ENCODE data around the gene LIPN. TPM values are rescaled to one million over a fixed set of nuclear protein-coding genes. Genes with fewer than 3 reads are reported as not detected.

Gene LIPN
- total RNA-seq, 4 donors from 2014 or later, result not detected

DNA sequence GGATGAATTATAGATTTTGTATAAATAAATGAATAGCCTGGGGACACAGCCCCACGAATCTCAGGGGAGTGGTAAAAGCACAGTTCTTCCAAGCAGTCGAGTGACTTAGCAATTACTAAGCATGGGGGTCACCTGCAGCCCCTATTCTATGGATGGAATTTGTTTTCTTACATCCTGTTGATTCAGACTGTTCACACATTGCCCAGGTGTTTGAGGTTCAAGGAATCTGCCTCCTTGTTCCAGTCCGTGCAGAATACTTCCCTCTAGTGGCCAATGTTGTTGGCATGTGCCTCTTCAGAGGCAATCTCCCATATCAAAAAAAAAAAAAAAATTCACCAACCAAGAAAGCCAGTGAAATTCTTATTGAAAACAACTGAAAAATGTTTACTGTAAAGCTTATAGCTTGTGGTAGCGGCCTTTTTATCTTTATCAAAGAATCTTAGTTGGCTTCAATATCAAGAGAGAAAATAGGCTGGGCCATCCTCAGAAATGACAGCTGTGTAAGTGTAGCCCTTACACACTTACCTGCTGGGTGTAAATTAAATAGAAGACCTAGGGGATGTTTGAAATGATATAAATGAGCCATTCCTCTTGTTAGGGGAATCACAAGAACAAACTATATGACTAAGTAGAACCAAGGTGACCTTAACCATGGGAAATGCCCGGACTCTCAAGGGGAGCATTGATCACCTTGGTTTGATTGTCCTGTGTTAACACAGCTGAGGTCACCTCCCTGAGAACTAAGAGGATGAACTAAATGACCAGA, 50.6 kb downstream of the LIPN start:
- no peaks in the 10 kb centered on the region for H3K9me3 ChIP-seq
- intact Hi-C loops (cut with DNase I; ENCODE audit: low total_unique reads), result no loop called here
- in situ Hi-C loops (cut with MboI; ENCODE audit: low sequenced_read_pairs in 4 of 4), result loop anchor here in 1 of 4 donors (25.0 kb wide), 1 partner anchor 223 kb away; the partner anchor contains the start of genes LIPJ and RNLS
- H3K4me1 ChIP-seq, result no peaks in the 10 kb centered on the region
- DNase-seq, result no peak
- H3K4me3 ChIP-seq, result no peak overlapping the region
- ATAC-seq, result peak in 1 of 2 donors; percentile 46
- H3K27me3 ChIP-seq, result no peaks in the 10 kb centered on the region
- TF ChIP-seq POLR2A (IDR thresholded peaks at IDR 0.05) (no peak), CTCF (IDR thresholded peaks at IDR 0.05 in 4 of 5, conservative IDR thresholded peaks at IDR 0.05 in 1 of 5) (peak in 3 of 5 experiments; percentile 17 to 53 (median 34))
- H3K36me3 ChIP-seq, result no peaks in the 10 kb centered on the region
- no peak overlapping the region for H3K27ac ChIP-seq

DNA sequence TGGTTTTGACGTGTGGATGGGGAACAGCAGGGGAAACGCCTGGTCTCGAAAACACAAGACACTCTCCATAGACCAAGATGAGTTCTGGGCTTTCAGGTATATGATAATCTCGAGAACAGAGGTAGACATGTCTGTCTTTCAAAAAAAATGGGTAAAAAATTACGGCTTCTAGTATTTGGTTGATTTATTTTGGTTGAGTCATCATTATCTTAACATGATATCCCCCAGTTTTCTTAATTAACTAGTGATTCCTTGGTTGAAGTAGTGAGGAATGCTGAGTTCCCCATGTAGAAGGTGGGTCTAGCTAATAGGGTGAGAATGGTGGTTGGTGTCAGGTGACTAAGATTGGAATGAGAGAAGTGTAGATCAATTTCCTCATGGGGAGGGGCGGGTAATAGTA, 53.4 kb downstream of the LIPN start:
- H3K4me1 ChIP-seq, result no peaks in the 10 kb centered on the region
- intact Hi-C loops (cut with DNase I; ENCODE audit: low total_unique reads) (no loop called here), in situ Hi-C loops (cut with MboI; ENCODE audit: low sequenced_read_pairs in 4 of 4) (loop anchor here in 1 of 4 donors (25.0 kb wide), 1 partner anchor 226 kb away; the partner anchor contains the start of genes LIPJ and RNLS)
- no peaks in the 10 kb centered on the region for H3K9me3 ChIP-seq
- H3K36me3 ChIP-seq, result no peaks in the 10 kb centered on the region
- no peak overlapping the region for H3K4me3 ChIP-seq
- no peaks in the 10 kb centered on the region for H3K27me3 ChIP-seq
- H3K27ac ChIP-seq, result no peak overlapping the region
- TF ChIP-seq CTCF (IDR thresholded peaks at IDR 0.05 in 4 of 5, conservative IDR thresholded peaks at IDR 0.05 in 1 of 5) (no peak), POLR2A (IDR thresholded peaks at IDR 0.05) (no peak)
- DNase-seq (no peak), ATAC-seq (no peak)

GRCh38 chr10:88819290-88819689, 59.5 kb downstream of the LIPN start:
- intact Hi-C loops (cut with DNase I; ENCODE audit: low total_unique reads), result no loop called here
- Histone ChIP-seq H3K4me1 (no peaks in the 10 kb centered on the region), H3K27me3 (no peaks in the 10 kb centered on the region), H3K27ac (no peak overlapping the region), H3K4me3 (no peak overlapping the region), H3K36me3 (no peaks in the 10 kb centered on the region), H3K9me3 (no peaks in the 10 kb centered on the region)
- ATAC-seq (no peak), DNase-seq (no peak)
- in situ Hi-C loops (cut with MboI; ENCODE audit: low sequenced_read_pairs in 4 of 4), result loop anchor here in 1 of 4 donors (25.0 kb wide), 1 partner anchor 232 kb away; the partner anchor contains the start of genes LIPJ and RNLS
- TF ChIP-seq CTCF (IDR thresholded peaks at IDR 0.05 in 4 of 5, conservative IDR thresholded peaks at IDR 0.05 in 1 of 5), result no peak
- no peak for TF ChIP-seq POLR2A (IDR thresholded peaks at IDR 0.05)

- H3K4me1 ChIP-seq, result no peaks in the 10 kb centered on the region
- no peak for TF ChIP-seq CTCF (IDR thresholded peaks at IDR 0.05 in 4 of 5, conservative IDR thresholded peaks at IDR 0.05 in 1 of 5)
- no peak for TF ChIP-seq POLR2A (IDR thresholded peaks at IDR 0.05)
- H3K27me3 ChIP-seq, result no peaks in the 10 kb centered on the region
- ATAC-seq (no peak), DNase-seq (no peak)
- no peak overlapping the region for H3K27ac ChIP-seq
- in situ Hi-C loops (cut with MboI; ENCODE audit: low sequenced_read_pairs in 4 of 4) (loop anchor here in 1 of 4 donors (25.0 kb wide), 1 partner anchor 234 kb away; the partner anchor contains the start of genes LIPJ and RNLS), intact Hi-C loops (cut with DNase I; ENCODE audit: low total_unique reads) (no loop called here)
- H3K9me3 ChIP-seq, result no peaks in the 10 kb centered on the region
- no peak overlapping the region for H3K4me3 ChIP-seq
- H3K36me3 ChIP-seq, result no peaks in the 10 kb centered on the region
Measured at GRCh38 chr10:88820748-88821401, 61.1 kb downstream of the LIPN start.

All from gastrocnemius medialis (tissue), 4 donors.